Measurements from ENCODE around the gene SCGB2B2. TPM values are rescaled to one million over a fixed set of nuclear protein-coding genes. Genes with fewer than 3 reads are reported as not detected.
"Not testable (repeated sequence)": the region's sequence is repeated elsewhere in the genome, so short reads cannot be mapped to it uniquely, and the experiment has no call there.

The SCGB2B2 gene
- total RNA-seq, 1 experiment from 2014 or later: 1.00 TPM

GRCh38 chr19:34671972-34672371, 5.0 kb downstream of the SCGB2B2 start:
- Mint-ChIP-seq H3K9me3 (ENCODE audit: unreplicated experiment) (peaks cover 11% of the 10 kb centered on the region), H3K36me3 (ENCODE audit: insufficient read depth, unreplicated experiment) (peaks cover 4% of the 10 kb centered on the region), H3K4me3 (ENCODE audit: unreplicated experiment) (no peak overlapping the region), H3K27ac (ENCODE audit: unreplicated experiment) (no peak overlapping the region), H3K27me3 (ENCODE audit: insufficient read depth, unreplicated experiment) (peaks cover 3% of the 10 kb centered on the region), H3K4me1 (ENCODE audit: low read depth, unreplicated experiment) (no peaks in the 10 kb centered on the region)
- DNase-seq: no peak
- no peak for TF ChIP-seq CTCF (IDR thresholded peaks at IDR 0.05; ENCODE audit: insufficient read depth in 1 of 2, low read depth in 1 of 2, low read length in 1 of 2, severe bottlenecking in 1 of 2, unreplicated experiment in 1 of 2)
- ChIA-PET CTCF (no interaction called here), POLR2A (no interaction called here)
- no TSS peak for BruUV-seq (replicated peaks)
- Histone ChIP-seq H3K27me3 (replicated peaks; ENCODE audit: control insufficient read depth, insufficient read depth, low read length) (no peaks in the 10 kb centered on the region), H3K4me1 (peaks cover 12% of the 10 kb centered on the region), H3K36me3 (ENCODE audit: control insufficient read depth, insufficient read depth, low read length) (no peaks in the 10 kb centered on the region), H3K9me3 (no peaks in the 10 kb centered on the region), H3K4me3 (ENCODE audit: low read depth, low read length) (no peak overlapping the region)
- intact Hi-C loops (cut with micrococcal nuclease; ENCODE audit: unreplicated experiment): no loop called here

GRCh38 chr19:34669305-34669704, 7.7 kb downstream of the SCGB2B2 start:
- Mint-ChIP-seq H3K4me1 (ENCODE audit: low read depth, unreplicated experiment) (no peaks in the 10 kb centered on the region), H3K27me3 (ENCODE audit: insufficient read depth, unreplicated experiment) (peaks cover 3% of the 10 kb centered on the region), H3K9me3 (ENCODE audit: unreplicated experiment) (peaks cover 5% of the 10 kb centered on the region), H3K4me3 (ENCODE audit: unreplicated experiment) (no peak overlapping the region), H3K27ac (ENCODE audit: unreplicated experiment) (no peak overlapping the region), H3K36me3 (ENCODE audit: insufficient read depth, unreplicated experiment) (no peaks in the 10 kb centered on the region)
- H3K4me3 ChIP-seq (ENCODE audit: low read depth, low read length): no peak overlapping the region
- POLR2A ChIA-PET: no interaction called here
- no peaks in the 10 kb centered on the region for H3K9me3 ChIP-seq
- no peak for DNase-seq
- no peak for TF ChIP-seq CTCF (IDR thresholded peaks at IDR 0.05; ENCODE audit: insufficient read depth in 1 of 2, low read depth in 1 of 2, low read length in 1 of 2, severe bottlenecking in 1 of 2, unreplicated experiment in 1 of 2)
- CTCF ChIA-PET: no interaction called here
- H3K36me3 ChIP-seq (ENCODE audit: control insufficient read depth, insufficient read depth, low read length): no peaks in the 10 kb centered on the region
- BruUV-seq (replicated peaks): no TSS peak
- no peaks in the 10 kb centered on the region for H3K27me3 ChIP-seq (replicated peaks; ENCODE audit: control insufficient read depth, insufficient read depth, low read length)
- H3K4me1 ChIP-seq: peaks cover 12% of the 10 kb centered on the region
- intact Hi-C loops (cut with micrococcal nuclease; ENCODE audit: unreplicated experiment): no loop called here

- H3K9me3 Mint-ChIP-seq (ENCODE audit: unreplicated experiment); H3K4me3 ChIP-seq (ENCODE audit: low read depth, low read length); H3K36me3 ChIP-seq (ENCODE audit: control insufficient read depth, insufficient read depth, low read length); H3K27me3 ChIP-seq (replicated peaks; ENCODE audit: control insufficient read depth, insufficient read depth, low read length); CTCF ChIA-PET; intact Hi-C loops (cut with micrococcal nuclease; ENCODE audit: unreplicated experiment); H3K36me3 Mint-ChIP-seq (ENCODE audit: insufficient read depth, unreplicated experiment); DNase-seq; POLR2A ChIA-PET; H3K4me1 ChIP-seq; BruUV-seq (replicated peaks); H3K9me3 ChIP-seq; H3K27ac Mint-ChIP-seq (ENCODE audit: unreplicated experiment); H3K4me3 Mint-ChIP-seq (ENCODE audit: unreplicated experiment); H3K27me3 Mint-ChIP-seq (ENCODE audit: insufficient read depth, unreplicated experiment); H3K4me1 Mint-ChIP-seq (ENCODE audit: low read depth, unreplicated experiment): not testable (repeated sequence)
These were observed 8.3 kb downstream of the SCGB2B2 start for GRCh38 chr19:34668690-34669089.

- CTCF ChIA-PET; POLR2A ChIA-PET; H3K4me1 Mint-ChIP-seq (ENCODE audit: low read depth, unreplicated experiment); H3K36me3 ChIP-seq (ENCODE audit: control insufficient read depth, insufficient read depth, low read length); H3K9me3 Mint-ChIP-seq (ENCODE audit: unreplicated experiment); H3K27ac Mint-ChIP-seq (ENCODE audit: unreplicated experiment); H3K27me3 ChIP-seq (replicated peaks; ENCODE audit: control insufficient read depth, insufficient read depth, low read length); H3K36me3 Mint-ChIP-seq (ENCODE audit: insufficient read depth, unreplicated experiment); intact Hi-C loops (cut with micrococcal nuclease; ENCODE audit: unreplicated experiment); DNase-seq; H3K9me3 ChIP-seq; BruUV-seq (replicated peaks); H3K4me1 ChIP-seq; H3K4me3 ChIP-seq (ENCODE audit: low read depth, low read length); H3K4me3 Mint-ChIP-seq (ENCODE audit: unreplicated experiment); H3K27me3 Mint-ChIP-seq (ENCODE audit: insufficient read depth, unreplicated experiment): not testable (repeated sequence)
These were observed 8.8 kb downstream of the SCGB2B2 start for GRCh38 chr19:34668077-34668689.
